ENCODE measurements around the gene FAT1. TPM values are rescaled to one million over a fixed set of nuclear protein-coding genes. Genes with fewer than 3 reads are reported as not detected.

FAT1 gene
- total RNA-seq, 1 donor from 2014 or later = 106 TPM

DNA sequence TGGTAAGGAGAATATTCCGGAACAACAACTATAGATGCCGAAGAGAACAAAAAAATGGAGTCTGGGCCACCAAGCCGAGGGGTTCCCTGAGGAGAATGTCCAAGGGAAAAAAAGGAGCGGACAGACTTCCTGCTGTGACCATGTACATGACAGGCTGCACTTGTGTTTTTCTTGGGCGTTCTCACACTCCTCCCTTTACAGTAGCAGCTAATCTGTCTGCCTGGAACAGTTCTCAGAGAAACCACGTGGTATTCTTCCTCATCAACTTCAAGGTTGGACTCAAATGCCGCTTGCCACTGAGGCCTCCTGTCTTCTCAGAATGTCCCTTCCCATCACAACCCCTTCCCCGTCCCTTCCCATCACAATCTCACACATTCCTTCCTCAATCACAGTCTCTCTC is 137.5 kb downstream of the FAT1 start:
- no peaks in the 10 kb centered on the region for H3K4me1 ChIP-seq
- ATAC-seq = no peak
- H3K9me3 ChIP-seq = no peaks in the 10 kb centered on the region
- no peak overlapping the region for H3K27ac ChIP-seq
- intact Hi-C loops (cut with DNase I) = loop anchor here (10.0 kb wide), 1 partner anchor 281 kb away; no protein-coding TSS in a partner anchor
- no peak for DNase-seq
- H3K36me3 ChIP-seq = peaks cover 25% of the 10 kb centered on the region
- no peaks in the 10 kb centered on the region for H3K27me3 ChIP-seq (ENCODE audit: low read depth)
- H3K4me3 ChIP-seq = no peak overlapping the region
- TF ChIP-seq, protein P1, sequence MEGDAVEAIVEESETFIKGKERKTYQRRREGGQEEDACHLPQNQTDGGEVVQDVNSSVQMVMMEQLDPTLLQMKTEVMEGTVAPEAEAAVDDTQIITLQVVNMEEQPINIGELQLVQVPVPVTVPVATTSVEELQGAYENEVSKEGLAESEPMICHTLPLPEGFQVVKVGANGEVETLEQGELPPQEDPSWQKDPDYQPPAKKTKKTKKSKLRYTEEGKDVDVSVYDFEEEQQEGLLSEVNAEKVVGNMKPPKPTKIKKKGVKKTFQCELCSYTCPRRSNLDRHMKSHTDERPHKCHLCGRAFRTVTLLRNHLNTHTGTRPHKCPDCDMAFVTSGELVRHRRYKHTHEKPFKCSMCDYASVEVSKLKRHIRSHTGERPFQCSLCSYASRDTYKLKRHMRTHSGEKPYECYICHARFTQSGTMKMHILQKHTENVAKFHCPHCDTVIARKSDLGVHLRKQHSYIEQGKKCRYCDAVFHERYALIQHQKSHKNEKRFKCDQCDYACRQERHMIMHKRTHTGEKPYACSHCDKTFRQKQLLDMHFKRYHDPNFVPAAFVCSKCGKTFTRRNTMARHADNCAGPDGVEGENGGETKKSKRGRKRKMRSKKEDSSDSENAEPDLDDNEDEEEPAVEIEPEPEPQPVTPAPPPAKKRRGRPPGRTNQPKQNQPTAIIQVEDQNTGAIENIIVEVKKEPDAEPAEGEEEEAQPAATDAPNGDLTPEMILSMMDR (IDR thresholded peaks at IDR 0.05) = no peak

DNA sequence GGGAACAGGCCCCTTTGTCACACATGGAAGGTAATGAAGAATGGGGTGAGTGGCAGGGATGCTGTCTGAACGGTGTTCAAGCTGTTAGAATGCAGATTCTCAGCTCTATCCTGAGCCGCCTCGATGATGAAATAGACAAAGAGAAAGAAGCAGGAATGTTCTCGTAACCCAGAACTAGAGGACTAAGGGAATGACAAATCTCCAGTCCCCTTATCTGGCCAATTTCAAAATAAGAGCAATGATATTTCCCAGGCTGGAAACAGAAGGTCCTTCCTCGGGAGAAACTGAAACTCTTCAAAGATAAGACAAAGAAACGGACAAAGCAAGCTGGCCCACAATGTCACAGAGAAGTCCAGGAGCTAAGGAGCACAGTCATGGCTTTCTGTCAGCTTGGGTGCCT is 138.7 kb downstream of the FAT1 start:
- H3K4me3 ChIP-seq = no peak overlapping the region
- TF ChIP-seq, protein P1 (IDR thresholded peaks at IDR 0.05) = no peak
- intact Hi-C loops (cut with DNase I) = loop anchor here (10.0 kb wide), 1 partner anchor 280 kb away; no protein-coding TSS in a partner anchor
- no peaks in the 10 kb centered on the region for H3K27me3 ChIP-seq (ENCODE audit: low read depth)
- no peaks in the 10 kb centered on the region for H3K4me1 ChIP-seq
- no peaks in the 10 kb centered on the region for H3K9me3 ChIP-seq
- H3K27ac ChIP-seq = no peak overlapping the region
- DNase-seq (no peak), ATAC-seq (no peak)
- peaks cover 15% of the 10 kb centered on the region for H3K36me3 ChIP-seq

DNA sequence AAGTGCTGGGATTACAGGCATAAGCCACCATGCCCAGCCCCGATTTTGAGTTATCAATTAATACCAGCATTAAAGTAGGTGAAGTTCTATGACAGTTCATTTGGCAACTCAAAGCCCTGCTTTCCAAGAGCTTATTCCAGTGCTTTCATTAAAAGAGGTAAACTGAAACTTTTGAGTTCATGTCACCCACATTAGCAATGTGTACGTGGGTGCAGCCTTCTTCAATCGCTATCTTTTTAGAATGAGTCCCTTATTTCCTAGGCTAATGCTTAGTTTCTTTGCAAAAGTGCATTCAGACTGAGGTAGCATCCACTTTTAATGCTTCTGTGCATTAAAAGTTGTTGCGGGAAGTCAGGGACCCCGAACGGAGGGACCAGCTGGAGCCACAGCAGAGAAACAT is 142.2 kb downstream of the FAT1 start:
- ATAC-seq (no peak), DNase-seq (no peak)
- Histone ChIP-seq H3K4me1 (no peaks in the 10 kb centered on the region), H3K27ac (no peak overlapping the region), H3K9me3 (no peaks in the 10 kb centered on the region), H3K36me3 (no peaks in the 10 kb centered on the region), H3K27me3 (ENCODE audit: low read depth) (no peaks in the 10 kb centered on the region), H3K4me3 (no peak overlapping the region)
- intact Hi-C loops (cut with DNase I) = loop anchor here (10.0 kb wide), 1 partner anchor 277 kb away; no protein-coding TSS in a partner anchor
- TF ChIP-seq, protein P1 (IDR thresholded peaks at IDR 0.05) = no peak

DNA sequence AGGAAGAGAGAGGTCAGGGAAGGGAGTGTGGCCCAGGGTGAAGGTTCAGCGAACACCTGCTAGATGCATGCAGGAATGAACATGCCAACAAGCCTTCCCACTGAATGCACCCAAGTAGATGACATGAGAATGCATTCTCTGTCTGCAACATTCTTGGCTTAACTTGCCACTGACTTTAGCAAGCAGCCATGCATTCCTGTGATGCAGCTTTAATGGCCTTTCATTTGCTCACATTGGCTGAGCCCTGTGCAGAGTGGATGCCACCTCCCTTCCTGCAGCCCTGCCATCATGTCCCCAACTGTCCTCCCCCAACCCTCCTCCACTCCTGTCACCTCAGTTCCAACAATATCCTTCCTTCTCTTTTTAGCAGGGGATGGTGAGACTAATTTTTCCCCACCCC is 143.0 kb downstream of the FAT1 start:
- no peak for ATAC-seq
- TF ChIP-seq, protein P1 (IDR thresholded peaks at IDR 0.05) = no peak
- no peak for DNase-seq
- Histone ChIP-seq H3K4me3 (no peak overlapping the region), H3K36me3 (no peaks in the 10 kb centered on the region), H3K9me3 (no peaks in the 10 kb centered on the region), H3K4me1 (no peaks in the 10 kb centered on the region), H3K27ac (no peak overlapping the region), H3K27me3 (ENCODE audit: low read depth) (no peaks in the 10 kb centered on the region)
- intact Hi-C loops (cut with DNase I) = loop anchor here (10.0 kb wide), 1 partner anchor 276 kb away; no protein-coding TSS in a partner anchor

DNA sequence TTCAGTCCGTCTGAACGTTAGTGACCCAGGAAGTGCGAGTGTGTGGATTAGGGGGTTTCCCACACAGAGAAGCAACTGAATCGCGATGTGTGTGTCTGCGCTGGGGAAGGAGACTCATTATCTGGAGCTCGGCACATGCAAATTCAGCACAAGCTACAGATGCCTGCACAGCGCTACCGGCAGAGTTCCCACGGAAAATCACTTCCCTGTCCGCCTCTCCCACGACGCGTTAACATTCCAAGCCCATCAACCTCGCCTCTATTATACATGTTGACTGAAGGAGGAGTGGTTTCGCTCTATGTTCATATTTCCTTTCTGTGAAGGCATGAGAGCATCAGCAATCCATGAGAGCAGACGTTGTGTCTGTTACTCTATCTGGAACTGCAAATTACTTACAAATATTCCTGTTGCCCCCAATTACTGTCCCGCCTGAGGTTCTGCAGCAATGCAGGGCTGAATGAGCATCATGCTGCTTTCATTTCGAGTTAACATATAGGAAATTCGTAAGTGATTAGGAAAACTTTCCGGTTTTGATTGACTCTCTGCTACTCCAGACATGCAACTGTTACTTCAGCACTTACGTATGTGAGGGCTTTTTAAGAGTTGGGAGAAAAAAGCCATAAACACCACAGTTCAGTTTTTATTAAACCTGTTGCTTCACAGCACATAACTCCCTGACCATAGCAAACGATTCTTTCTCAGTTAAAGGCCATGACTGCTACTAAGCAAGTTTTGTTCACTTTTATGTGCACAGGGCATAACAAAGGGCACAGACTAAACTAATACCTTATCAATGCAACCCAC is 153.3 kb downstream of the FAT1 start:
- no peaks in the 10 kb centered on the region for H3K27me3 ChIP-seq (ENCODE audit: low read depth)
- no peaks in the 10 kb centered on the region for H3K9me3 ChIP-seq
- H3K36me3 ChIP-seq = no peaks in the 10 kb centered on the region
- intact Hi-C loops (cut with DNase I) = no loop called here
- TF ChIP-seq, protein P1 (IDR thresholded peaks at IDR 0.05) = no peak
- H3K4me1 ChIP-seq = no peaks in the 10 kb centered on the region
- peak; percentile 68 to 77 for ATAC-seq
- H3K4me3 ChIP-seq = peak overlapping the region; percentile 19
- no peak for DNase-seq
- H3K27ac ChIP-seq = no peak overlapping the region

Measured in lower lobe of right lung (tissue), 2 donors.